IPS-11a (cell line): ENCODE measurements around the gene CEP112.
"Not testable (repeated sequence)": the region's sequence is repeated elsewhere in the genome, so short reads cannot be mapped to it uniquely, and the experiment has no call there.

Experiments
- H3K4me3 ChIP-seq: one replicate; pipeline ENCODE4 v1.5.1; 2013; ENCODE audit warnings: low read depth, low read length, control low read depth

Gene CEP112

GRCh38 chr17:65745241-65745640 lies 446.7 kb downstream of the CEP112 start:
- H3K4me3 ChIP-seq = no peak overlapping the region

GRCh38 chr17:65743308-65743655 lies 448.7 kb downstream of the CEP112 start:
- H3K4me3 ChIP-seq = no peak overlapping the region

- no peak overlapping the region for H3K4me3 ChIP-seq
Measured at GRCh38 chr17:65742403-65743307, 449.3 kb downstream of the CEP112 start.

GRCh38 chr17:65741710-65742109 lies 450.2 kb downstream of the CEP112 start:
- no peak overlapping the region for H3K4me3 ChIP-seq

GRCh38 chr17:65739034-65739433 lies 452.9 kb downstream of the CEP112 start:
- no peak overlapping the region for H3K4me3 ChIP-seq

GRCh38 chr17:65737451-65737850 lies 454.5 kb downstream of the CEP112 start:
- H3K4me3 ChIP-seq = no peak overlapping the region

GRCh38 chr17:65733314-65733713 lies 458.6 kb downstream of the CEP112 start:
- H3K4me3 ChIP-seq = no peak overlapping the region

- not testable (repeated sequence) for H3K4me3 ChIP-seq
Measured at GRCh38 chr17:65732667-65733066, 459.3 kb downstream of the CEP112 start.

GRCh38 chr17:65730711-65731169 lies 461.2 kb downstream of the CEP112 start:
- no peak overlapping the region for H3K4me3 ChIP-seq

- H3K4me3 ChIP-seq = no peak overlapping the region
Measured at GRCh38 chr17:65729207-65729606, 462.7 kb downstream of the CEP112 start.

- no peak overlapping the region for H3K4me3 ChIP-seq
Measured at GRCh38 chr17:65727832-65728231, 464.1 kb downstream of the CEP112 start.

GRCh38 chr17:65727246-65727645 lies 464.7 kb downstream of the CEP112 start:
- no peak overlapping the region for H3K4me3 ChIP-seq

- no peak overlapping the region for H3K4me3 ChIP-seq
Measured at GRCh38 chr17:65723431-65724151, 468.3 kb downstream of the CEP112 start.

GRCh38 chr17:65718601-65719000 lies 473.3 kb downstream of the CEP112 start:
- H3K4me3 ChIP-seq = no peak overlapping the region

GRCh38 chr17:65712383-65713267 lies 479.3 kb downstream of the CEP112 start:
- H3K4me3 ChIP-seq = no peak overlapping the region

- H3K4me3 ChIP-seq = no peak overlapping the region
Measured at GRCh38 chr17:65711671-65712276, 480.2 kb downstream of the CEP112 start.

- H3K4me3 ChIP-seq = no peak overlapping the region
Measured at GRCh38 chr17:65707780-65708179, 484.2 kb downstream of the CEP112 start.

- no peak overlapping the region for H3K4me3 ChIP-seq
Measured at GRCh38 chr17:65704731-65705130, 487.2 kb downstream of the CEP112 start.

- H3K4me3 ChIP-seq = no peak overlapping the region
Measured at GRCh38 chr17:65703891-65704290, 488.0 kb downstream of the CEP112 start.

GRCh38 chr17:65699459-65699858 lies 492.5 kb downstream of the CEP112 start:
- no peak overlapping the region for H3K4me3 ChIP-seq
